GM12875 (cell line): ENCODE measurements around the gene PGC.

Source experiments
- H3K4me3 ChIP-seq: one replicate; pipeline ENCODE4 v1.5.1; 2011; ENCODE audit warnings: low read depth, low read length, control low read depth
- TF ChIP-seq, protein P1 (sequence below): IDR thresholded peaks from 2 replicates; pipeline ENCODE4 v1.5.1; 2011; ENCODE audit warnings: low read depth, mild to moderate bottlenecking, control low read depth, inconsistent platforms, low read length, moderate library complexity, borderline replicate concordance; ENCODE audit not compliant: insufficient read depth

The PGC gene

GRCh38 chr6:41726876-41727275 lies 20.3 kb downstream of the PGC start:
- TF ChIP-seq, protein P1, sequence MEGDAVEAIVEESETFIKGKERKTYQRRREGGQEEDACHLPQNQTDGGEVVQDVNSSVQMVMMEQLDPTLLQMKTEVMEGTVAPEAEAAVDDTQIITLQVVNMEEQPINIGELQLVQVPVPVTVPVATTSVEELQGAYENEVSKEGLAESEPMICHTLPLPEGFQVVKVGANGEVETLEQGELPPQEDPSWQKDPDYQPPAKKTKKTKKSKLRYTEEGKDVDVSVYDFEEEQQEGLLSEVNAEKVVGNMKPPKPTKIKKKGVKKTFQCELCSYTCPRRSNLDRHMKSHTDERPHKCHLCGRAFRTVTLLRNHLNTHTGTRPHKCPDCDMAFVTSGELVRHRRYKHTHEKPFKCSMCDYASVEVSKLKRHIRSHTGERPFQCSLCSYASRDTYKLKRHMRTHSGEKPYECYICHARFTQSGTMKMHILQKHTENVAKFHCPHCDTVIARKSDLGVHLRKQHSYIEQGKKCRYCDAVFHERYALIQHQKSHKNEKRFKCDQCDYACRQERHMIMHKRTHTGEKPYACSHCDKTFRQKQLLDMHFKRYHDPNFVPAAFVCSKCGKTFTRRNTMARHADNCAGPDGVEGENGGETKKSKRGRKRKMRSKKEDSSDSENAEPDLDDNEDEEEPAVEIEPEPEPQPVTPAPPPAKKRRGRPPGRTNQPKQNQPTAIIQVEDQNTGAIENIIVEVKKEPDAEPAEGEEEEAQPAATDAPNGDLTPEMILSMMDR, result no peak
- no peak overlapping the region for H3K4me3 ChIP-seq

DNA sequence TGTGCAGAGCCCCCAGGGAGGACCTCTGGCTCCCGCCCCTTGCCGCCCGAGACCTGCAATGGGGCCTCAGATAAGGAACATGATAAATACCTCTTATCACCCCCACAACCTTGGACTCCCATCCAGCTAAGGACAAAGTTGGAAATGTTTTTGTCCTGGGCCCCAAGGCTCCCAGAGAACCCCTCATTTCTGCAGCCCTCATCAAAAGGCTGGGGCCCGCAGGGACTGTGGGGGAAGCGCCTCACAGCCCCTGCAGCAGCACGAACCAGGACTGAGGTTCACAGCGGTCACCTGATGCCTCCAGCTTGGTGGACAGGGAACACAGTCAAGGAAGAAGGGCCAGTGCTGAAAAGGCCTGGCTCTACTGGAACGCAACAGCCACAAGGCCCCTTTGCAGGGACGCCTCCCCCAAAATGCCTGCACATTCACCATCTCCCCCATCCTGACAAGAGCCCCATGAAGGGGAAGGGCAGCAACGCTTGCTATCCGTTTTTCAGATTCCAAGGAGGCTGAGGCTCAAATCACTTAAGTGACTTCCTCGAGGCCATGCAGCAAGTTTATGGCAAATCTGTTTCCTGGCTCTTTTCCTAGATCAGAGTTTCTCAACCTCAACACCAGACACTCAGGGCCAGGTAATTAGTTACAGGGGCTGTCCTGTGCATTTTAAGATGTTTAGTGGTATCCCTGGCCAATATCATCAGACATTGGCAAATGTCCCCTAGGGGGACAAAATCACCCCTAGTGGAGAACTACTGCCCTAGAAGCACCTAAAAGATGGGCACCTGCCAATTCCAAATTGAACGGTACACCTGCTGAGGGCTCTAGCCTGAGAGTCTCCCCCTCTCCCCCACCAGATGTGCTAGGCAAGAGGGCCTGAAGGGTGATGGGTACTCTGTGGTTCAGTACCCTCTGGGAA lies 22.4 kb downstream of the PGC start:
- TF ChIP-seq, protein P1, result peak; percentile 20; the same call in 1 of the 2 replicates
- no peak overlapping the region for H3K4me3 ChIP-seq

GRCh38 chr6:41724228-41724580 lies 23.0 kb downstream of the PGC start:
- peak overlapping the region; percentile 35 for H3K4me3 ChIP-seq
- TF ChIP-seq, protein P1, result no peak

DNA sequence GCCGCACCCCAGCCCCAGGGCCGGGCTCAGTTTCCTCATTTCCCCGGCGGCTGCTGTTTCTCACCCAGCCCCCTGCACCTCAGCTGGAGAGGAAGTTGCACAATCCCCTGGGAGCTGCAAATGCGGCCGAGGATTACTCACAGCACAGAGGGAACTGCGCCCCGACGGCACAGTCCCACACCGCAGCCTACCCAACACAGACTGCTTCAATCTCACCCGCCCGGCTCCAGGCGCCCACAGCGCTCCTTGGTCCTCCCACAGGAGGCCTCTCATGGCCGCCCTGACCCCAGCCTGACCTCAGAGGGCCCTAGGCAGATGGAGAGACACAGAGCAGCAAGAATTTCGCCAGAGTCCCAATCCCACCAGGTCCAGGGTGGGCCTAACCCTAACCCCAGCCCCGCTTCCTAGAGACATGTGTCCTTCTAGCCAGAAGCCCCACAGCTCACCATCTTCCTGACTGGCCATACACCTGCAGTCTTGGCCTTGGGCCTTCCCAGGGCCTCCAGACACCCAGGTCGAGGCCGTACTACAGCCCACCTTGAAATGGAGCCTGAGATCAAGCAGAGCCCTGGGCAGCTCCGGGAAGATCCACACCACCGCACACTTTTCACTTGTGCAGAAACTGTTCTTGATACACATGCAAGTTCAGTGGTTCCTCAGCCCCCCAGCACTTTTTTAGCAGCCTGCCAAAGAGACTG lies 23.5 kb downstream of the PGC start:
- H3K4me3 ChIP-seq, result peak overlapping the region; percentile 35

GRCh38 chr6:41722969-41723529 lies 24.1 kb downstream of the PGC start:
- TF ChIP-seq, protein P1, result no peak
- H3K4me3 ChIP-seq, result peak overlapping the region; percentile 35

More for the DNA sequence above, 23.5 kb downstream of the PGC start:
- TF ChIP-seq, protein P1, result no peak

GRCh38 chr6:41721414-41721813 lies 25.8 kb downstream of the PGC start:
- no peak overlapping the region for H3K4me3 ChIP-seq
- TF ChIP-seq, protein P1, result no peak
